ENCODE results near the gene ZNHIT1.

GRCh38 chr7:101172854-101173751 is 44.9 kb upstream of the ZNHIT1 start:
- no peak for TF ChIP-seq CTCF (IDR thresholded peaks at IDR 0.05)
- no peak for TF ChIP-seq POLR2A (IDR thresholded peaks at IDR 0.05)
- no peak for TF ChIP-seq EP300 (IDR thresholded peaks at IDR 0.05)

Data from gastroesophageal sphincter (tissue), 3 donors.